Muscle layer of colon (tissue), 2 donors: ENCODE data around the gene TACR1.

Experiments
- H3K27ac ChIP-seq: one replicate; pipeline ENCODE4 v1.7.0; 2013; ENCODE audit warnings: low read depth, mild to moderate bottlenecking, low read length, moderate library complexity
- H3K27me3 ChIP-seq, 2 donors: one replicate each; pipeline ENCODE4 v1.7.0; 2013; ENCODE audit warnings: low read length in 2 of 2, mild to moderate bottlenecking in 2 of 2; ENCODE audit not compliant: insufficient read depth in 2 of 2, control insufficient read depth in 1 of 2
- H3K36me3 ChIP-seq: one replicate; pipeline ENCODE4 v1.7.0; 2013; ENCODE audit warnings: mild to moderate bottlenecking, low read length; ENCODE audit not compliant: insufficient read depth
- H3K4me1 ChIP-seq: one replicate; pipeline ENCODE4 v1.7.0; 2013; ENCODE audit warnings: mild to moderate bottlenecking, low read length; ENCODE audit not compliant: insufficient read depth
- H3K4me3 ChIP-seq, 2 donors: one replicate each; pipeline ENCODE4 v1.7.0; 2013; ENCODE audit warnings: low read length in 2 of 2, low read depth in 1 of 2, mild to moderate bottlenecking in 1 of 2, moderate library complexity in 1 of 2
- H3K9ac ChIP-seq: one replicate; pipeline ENCODE4 v1.7.0; 2013; ENCODE audit warnings: low read length
- H3K9me3 ChIP-seq: one replicate; pipeline ENCODE4 v1.7.0; 2013; ENCODE audit warnings: mild to moderate bottlenecking, low read length
- donor health status: abdominal sarcoma.
- donor health status: Adenocarcinoma of cecum.

Gene TACR1

GRCh38 chr2:75023666-75024455 lies 175.5 kb downstream of the TACR1 start:
- no peak overlapping the region for H3K4me3 ChIP-seq
- no peaks in the 10 kb centered on the region for H3K4me1 ChIP-seq
- no peaks in the 10 kb centered on the region for H3K36me3 ChIP-seq
- H3K9ac ChIP-seq: no peak overlapping the region
- H3K27ac ChIP-seq: no peak overlapping the region
- H3K27me3 ChIP-seq: no peaks in the 10 kb centered on the region
- no peaks in the 10 kb centered on the region for H3K9me3 ChIP-seq

- H3K36me3 ChIP-seq: no peaks in the 10 kb centered on the region
- no peak overlapping the region for H3K4me3 ChIP-seq
- H3K27me3 ChIP-seq: no peaks in the 10 kb centered on the region
- no peaks in the 10 kb centered on the region for H3K9me3 ChIP-seq
- H3K4me1 ChIP-seq: no peaks in the 10 kb centered on the region
- H3K9ac ChIP-seq: no peak overlapping the region
- H3K27ac ChIP-seq: no peak overlapping the region
Observed at GRCh38 chr2:75022516-75022915, 176.8 kb downstream of the TACR1 start.

- H3K36me3 ChIP-seq: no peaks in the 10 kb centered on the region
- H3K27ac ChIP-seq: no peak overlapping the region
- no peaks in the 10 kb centered on the region for H3K27me3 ChIP-seq
- H3K4me1 ChIP-seq: no peaks in the 10 kb centered on the region
- H3K9ac ChIP-seq: no peak overlapping the region
- H3K4me3 ChIP-seq: no peak overlapping the region
- no peaks in the 10 kb centered on the region for H3K9me3 ChIP-seq
Observed at GRCh38 chr2:75021672-75022071, 177.6 kb downstream of the TACR1 start.

- no peaks in the 10 kb centered on the region for H3K36me3 ChIP-seq
Observed at GRCh38 chr2:75020476-75020875, 178.8 kb downstream of the TACR1 start.

GRCh38 chr2:75019790-75020189 lies 179.5 kb downstream of the TACR1 start:
- no peaks in the 10 kb centered on the region for H3K36me3 ChIP-seq
- H3K27ac ChIP-seq: no peak overlapping the region
- no peak overlapping the region for H3K4me3 ChIP-seq
- H3K9ac ChIP-seq: no peak overlapping the region
- no peaks in the 10 kb centered on the region for H3K4me1 ChIP-seq
- no peaks in the 10 kb centered on the region for H3K27me3 ChIP-seq
- no peaks in the 10 kb centered on the region for H3K9me3 ChIP-seq

More at GRCh38 chr2:75020476-75020875, 178.8 kb downstream of the TACR1 start:
- H3K4me3 ChIP-seq: no peak overlapping the region
- H3K27me3 ChIP-seq: no peaks in the 10 kb centered on the region
- no peak overlapping the region for H3K27ac ChIP-seq
- H3K9me3 ChIP-seq: no peaks in the 10 kb centered on the region
- H3K9ac ChIP-seq: no peak overlapping the region
- no peaks in the 10 kb centered on the region for H3K4me1 ChIP-seq

GRCh38 chr2:75018162-75018561 lies 181.2 kb downstream of the TACR1 start:
- Histone ChIP-seq H3K4me3 (no peak overlapping the region), H3K9ac (no peak overlapping the region), H3K27me3 (no peaks in the 10 kb centered on the region), H3K9me3 (no peaks in the 10 kb centered on the region), H3K27ac (no peak overlapping the region), H3K4me1 (no peaks in the 10 kb centered on the region), H3K36me3 (no peaks in the 10 kb centered on the region)

- Histone ChIP-seq H3K9ac (no peak overlapping the region), H3K27me3 (no peaks in the 10 kb centered on the region), H3K27ac (no peak overlapping the region), H3K9me3 (no peaks in the 10 kb centered on the region), H3K36me3 (no peaks in the 10 kb centered on the region), H3K4me3 (no peak overlapping the region), H3K4me1 (no peaks in the 10 kb centered on the region)
Observed at GRCh38 chr2:75012080-75012479, 187.2 kb downstream of the TACR1 start.

- Histone ChIP-seq H3K27me3 (no peaks in the 10 kb centered on the region), H3K9me3 (no peaks in the 10 kb centered on the region), H3K4me1 (no peaks in the 10 kb centered on the region), H3K4me3 (no peak overlapping the region), H3K9ac (no peak overlapping the region), H3K36me3 (no peaks in the 10 kb centered on the region), H3K27ac (no peak overlapping the region)
Observed at GRCh38 chr2:75010571-75010970, 188.7 kb downstream of the TACR1 start.

GRCh38 chr2:75007819-75008218 lies 191.5 kb downstream of the TACR1 start:
- H3K4me1 ChIP-seq: no peaks in the 10 kb centered on the region

GRCh38 chr2:75007061-75007460 lies 192.3 kb downstream of the TACR1 start:
- Histone ChIP-seq H3K27ac (no peak overlapping the region), H3K36me3 (no peaks in the 10 kb centered on the region), H3K9ac (no peak overlapping the region), H3K4me1 (no peaks in the 10 kb centered on the region), H3K4me3 (no peak overlapping the region), H3K27me3 (no peaks in the 10 kb centered on the region), H3K9me3 (no peaks in the 10 kb centered on the region)

More at GRCh38 chr2:75007819-75008218, 191.5 kb downstream of the TACR1 start:
- H3K4me3 ChIP-seq: no peak overlapping the region
- H3K27me3 ChIP-seq: no peaks in the 10 kb centered on the region
- no peak overlapping the region for H3K9ac ChIP-seq
- no peaks in the 10 kb centered on the region for H3K9me3 ChIP-seq
- H3K27ac ChIP-seq: no peak overlapping the region
- H3K36me3 ChIP-seq: no peaks in the 10 kb centered on the region

GRCh38 chr2:75006041-75006440 lies 193.3 kb downstream of the TACR1 start:
- no peaks in the 10 kb centered on the region for H3K9me3 ChIP-seq
- H3K9ac ChIP-seq: no peak overlapping the region
- H3K4me3 ChIP-seq: no peak overlapping the region
- H3K36me3 ChIP-seq: no peaks in the 10 kb centered on the region
- H3K4me1 ChIP-seq: no peaks in the 10 kb centered on the region
- no peaks in the 10 kb centered on the region for H3K27me3 ChIP-seq
- no peak overlapping the region for H3K27ac ChIP-seq

GRCh38 chr2:75003773-75004172 lies 195.5 kb downstream of the TACR1 start:
- Histone ChIP-seq H3K4me3 (no peak overlapping the region), H3K27ac (no peak overlapping the region), H3K36me3 (no peaks in the 10 kb centered on the region), H3K9me3 (no peaks in the 10 kb centered on the region), H3K4me1 (no peaks in the 10 kb centered on the region), H3K9ac (no peak overlapping the region), H3K27me3 (no peaks in the 10 kb centered on the region)
